ENCODE results near the gene TMEM250. TPM values are rescaled to one million over a fixed set of nuclear protein-coding genes. Genes with fewer than 3 reads are reported as not detected.

Gene TMEM250
- polyA plus RNA-seq, 1 donor (not counting 4 experiments of a cell fraction or from before 2014, with no cell fraction given): 9.9 TPM

- Histone ChIP-seq H4K20me1 (ENCODE audit: control insufficient read depth, extremely low read depth, insufficient read depth, low read length) (no peaks in the 10 kb centered on the region), H3K9ac (ENCODE audit: control insufficient read depth, extremely low read depth, insufficient read depth, low read length) (no peak overlapping the region), H3K9me1 (ENCODE audit: control insufficient read depth, extremely low read depth, insufficient read depth, low read length) (no peaks in the 10 kb centered on the region), H3K4me2 (ENCODE audit: control insufficient read depth, extremely low read depth, insufficient read depth, low read depth, low read length) (no peak overlapping the region), H3K4me1 (ENCODE audit: control insufficient read depth, extremely low read depth, insufficient read depth, low read length) (peaks cover 4% of the 10 kb centered on the region), H3K27me3 (ENCODE audit: control insufficient read depth, extremely low read depth, insufficient read depth, low read length) (peaks cover 28% of the 10 kb centered on the region), H3K9me3 (ENCODE audit: control insufficient read depth, low read depth, low read length) (no peaks in the 10 kb centered on the region), H3K79me2 (ENCODE audit: control insufficient read depth, insufficient read depth, low read length) (no peaks in the 10 kb centered on the region), H3K36me3 (ENCODE audit: control insufficient read depth in 2 of 2, extremely low read depth in 1 of 2, insufficient read depth in 2 of 2, low read length in 2 of 2) (no peaks in the 10 kb centered on the region), H3K4me3 (ENCODE audit: control insufficient read depth in 2 of 3, extremely low read depth in 1 of 3, insufficient read depth in 2 of 3, low read depth in 1 of 3, low read length in 3 of 3) (no peak overlapping the region), H2AFZ (ENCODE audit: control insufficient read depth, low read length) (no peak overlapping the region), H3K27ac (ENCODE audit: control insufficient read depth, insufficient read depth, low read length) (no peak overlapping the region)
- no peak for DNase-seq (ENCODE audit: low read depth, low spot score)
- no peak for FAIRE-seq
- TF ChIP-seq EZH2 (IDR thresholded peaks at IDR 0.05; ENCODE audit: low read length) (no peak), CTCF (optimal IDR thresholded peaks at IDR 0.05 in 1 of 3, IDR thresholded peaks at IDR 0.05 in 1 of 3, conservative IDR thresholded peaks at IDR 0.05 in 1 of 3; ENCODE audit: extremely low read depth in 1 of 3, insufficient read depth in 2 of 3, low read length in 3 of 3) (no peak)
- dilution Hi-C loops (cut with MboI; ENCODE audit: extremely low pct_ligation_motif_present, low sequenced_read_pairs): no loop called here
These were observed 17.7 kb downstream of the TMEM250 start for GRCh38 chr9:136100700-136101614.

- no peak for TF ChIP-seq CTCF (optimal IDR thresholded peaks at IDR 0.05 in 1 of 3, IDR thresholded peaks at IDR 0.05 in 1 of 3, conservative IDR thresholded peaks at IDR 0.05 in 1 of 3; ENCODE audit: extremely low read depth in 1 of 3, insufficient read depth in 2 of 3, low read length in 3 of 3)
- no peak for TF ChIP-seq EZH2 (IDR thresholded peaks at IDR 0.05; ENCODE audit: low read length)
- H3K4me1 ChIP-seq (ENCODE audit: control insufficient read depth, extremely low read depth, insufficient read depth, low read length): peaks cover 6% of the 10 kb centered on the region
- no peak overlapping the region for H3K27ac ChIP-seq (ENCODE audit: control insufficient read depth, insufficient read depth, low read length)
- FAIRE-seq: no peak
- H3K36me3 ChIP-seq (ENCODE audit: control insufficient read depth in 2 of 2, extremely low read depth in 1 of 2, insufficient read depth in 2 of 2, low read length in 2 of 2): no peaks in the 10 kb centered on the region
- no peaks in the 10 kb centered on the region for H4K20me1 ChIP-seq (ENCODE audit: control insufficient read depth, extremely low read depth, insufficient read depth, low read length)
- H3K9ac ChIP-seq (ENCODE audit: control insufficient read depth, extremely low read depth, insufficient read depth, low read length): no peak overlapping the region
- dilution Hi-C loops (cut with MboI; ENCODE audit: extremely low pct_ligation_motif_present, low sequenced_read_pairs): no loop called here
- DNase-seq (ENCODE audit: low read depth, low spot score): no peak
- H2AFZ ChIP-seq (ENCODE audit: control insufficient read depth, low read length): no peak overlapping the region
- H3K4me3 ChIP-seq (ENCODE audit: control insufficient read depth in 2 of 3, extremely low read depth in 1 of 3, insufficient read depth in 2 of 3, low read depth in 1 of 3, low read length in 3 of 3): no peak overlapping the region
- peaks cover under 1% of the 10 kb centered on the region for H3K79me2 ChIP-seq (ENCODE audit: control insufficient read depth, insufficient read depth, low read length)
- no peaks in the 10 kb centered on the region for H3K9me1 ChIP-seq (ENCODE audit: control insufficient read depth, extremely low read depth, insufficient read depth, low read length)
- H3K9me3 ChIP-seq (ENCODE audit: control insufficient read depth, low read depth, low read length): no peaks in the 10 kb centered on the region
- peaks cover 17% of the 10 kb centered on the region for H3K27me3 ChIP-seq (ENCODE audit: control insufficient read depth, extremely low read depth, insufficient read depth, low read length)
- no peak overlapping the region for H3K4me2 ChIP-seq (ENCODE audit: control insufficient read depth, extremely low read depth, insufficient read depth, low read depth, low read length)
These were observed 19.1 kb downstream of the TMEM250 start for GRCh38 chr9:136099542-136099941.

All from keratinocyte (primary cell).